Inferior parietal cortex (tissue), 1 donor: ENCODE results near the gene ONECUT3.

Experiments
- DNase-seq: peaks from one replicate; pipeline ENCODE4 v3.0.0-alpha.2; 2016; ENCODE audit errors: extremely low spot score

Gene ONECUT3

DNA sequence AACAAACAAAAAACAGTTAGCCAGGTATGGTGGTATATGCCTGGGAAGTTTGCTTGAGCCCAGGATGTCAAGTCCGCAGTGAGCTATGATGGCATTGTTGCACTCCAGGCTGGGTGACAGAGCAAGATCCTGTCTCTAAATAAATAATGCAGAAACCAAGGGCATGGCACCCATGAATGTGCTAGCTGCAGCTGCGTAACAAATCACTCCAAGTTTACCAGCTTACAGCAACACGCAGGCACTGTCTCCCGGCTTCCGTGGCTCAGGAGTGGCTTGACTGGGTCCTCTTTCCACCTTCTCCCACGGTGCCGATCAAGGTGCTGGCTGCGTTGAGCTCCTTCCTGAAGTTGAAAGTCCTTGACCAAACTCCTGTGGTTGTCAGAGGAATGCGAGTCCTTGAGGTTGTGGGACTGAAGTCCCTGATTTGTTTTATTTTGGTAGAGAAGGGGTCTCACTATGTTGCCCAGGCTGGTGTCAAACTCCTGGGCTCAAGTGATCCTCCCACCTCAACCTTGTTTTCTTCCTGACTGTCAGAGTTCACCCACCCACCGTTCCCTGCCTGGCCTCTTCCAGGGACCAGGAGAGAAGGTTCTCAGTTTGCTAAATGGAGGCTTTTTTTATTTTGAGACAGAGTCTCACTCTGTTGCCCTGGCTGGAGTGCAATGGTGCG is 13.2 kb upstream of the ONECUT3 start:
- no peak for DNase-seq

GRCh38 chr19:1742989-1743696 is 10.2 kb upstream of the ONECUT3 start:
- no peak for DNase-seq

DNA sequence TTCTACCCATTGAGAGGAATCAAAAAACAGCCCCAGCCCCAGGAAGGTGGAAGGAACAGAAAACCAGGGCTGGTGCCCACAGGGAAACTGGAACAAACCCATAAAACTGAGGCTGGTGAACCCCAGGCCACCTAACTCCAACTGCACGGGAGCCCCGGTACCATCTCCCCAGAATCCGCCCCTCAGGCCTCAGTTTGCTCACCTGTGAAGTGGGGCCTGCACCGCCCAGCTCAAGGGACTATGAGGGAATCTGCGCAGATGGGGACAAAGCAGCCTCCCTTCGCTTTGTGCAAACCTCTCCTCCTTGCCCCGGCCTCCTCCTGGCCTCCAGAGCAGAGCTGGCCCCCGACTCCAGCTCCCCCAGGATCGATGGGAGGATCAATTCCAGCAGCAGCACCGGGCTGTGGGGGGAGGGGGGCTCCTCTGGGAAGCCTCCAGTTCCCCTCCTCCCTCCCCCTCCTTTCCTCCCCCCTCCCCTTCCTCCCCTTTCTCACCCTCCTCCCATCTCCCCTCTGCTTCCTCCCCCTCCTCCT is 9.1 kb upstream of the ONECUT3 start:
- no peak for DNase-seq

GRCh38 chr19:1744822-1745563 is 8.3 kb upstream of the ONECUT3 start:
- no peak for DNase-seq

- DNase-seq, result no peak
Measured at GRCh38 chr19:1745589-1746031, 7.7 kb upstream of the ONECUT3 start.

- no peak for DNase-seq
Measured at GRCh38 chr19:1746401-1747284, 6.7 kb upstream of the ONECUT3 start.

GRCh38 chr19:1747285-1748114 is 5.8 kb upstream of the ONECUT3 start:
- DNase-seq, result peak; percentile 14

DNA sequence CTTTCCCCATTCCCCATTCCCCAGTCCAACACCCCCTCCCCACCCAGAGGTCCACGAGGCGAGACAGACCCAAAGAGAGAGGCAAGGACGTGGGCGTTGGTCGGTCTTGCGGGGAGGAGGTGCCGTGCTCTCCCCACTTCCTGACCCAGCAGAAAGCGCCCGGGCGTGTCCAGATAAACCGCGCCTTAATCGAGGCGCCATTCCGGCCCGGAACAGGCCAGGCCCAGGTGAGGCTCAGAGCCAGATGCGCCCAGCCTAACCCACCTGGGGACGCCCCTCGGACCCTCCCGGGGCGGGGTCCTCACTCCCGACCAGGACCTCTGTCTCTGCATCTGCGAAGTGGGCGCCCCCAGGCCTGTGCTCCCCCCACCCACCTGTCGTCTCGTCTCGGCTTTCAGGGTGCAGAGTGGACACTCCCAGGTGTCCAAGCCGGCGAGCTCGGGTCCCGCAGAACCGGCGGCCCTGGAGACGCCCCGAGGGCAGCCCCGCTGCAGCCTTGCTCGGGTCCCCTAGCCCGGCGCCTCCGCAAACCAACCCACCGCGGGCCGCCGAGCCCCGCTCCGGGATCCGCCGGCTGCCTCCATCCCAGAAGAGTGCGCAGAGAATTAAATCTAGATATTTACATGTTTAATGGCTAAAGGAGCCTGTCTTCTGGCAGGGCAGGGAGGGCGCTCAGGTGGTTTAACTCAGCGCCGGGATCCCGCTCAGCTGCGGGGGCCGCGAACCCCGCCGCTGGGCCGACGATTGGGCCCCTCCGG is 5.0 kb upstream of the ONECUT3 start:
- no peak for DNase-seq

GRCh38 chr19:1748873-1749341 is 4.4 kb upstream of the ONECUT3 start:
- no peak for DNase-seq

- DNase-seq, result no peak
Measured at GRCh38 chr19:1749373-1750342, 3.6 kb upstream of the ONECUT3 start.

GRCh38 chr19:1750343-1751021 is 2.8 kb upstream of the ONECUT3 start:
- DNase-seq, result no peak

DNA sequence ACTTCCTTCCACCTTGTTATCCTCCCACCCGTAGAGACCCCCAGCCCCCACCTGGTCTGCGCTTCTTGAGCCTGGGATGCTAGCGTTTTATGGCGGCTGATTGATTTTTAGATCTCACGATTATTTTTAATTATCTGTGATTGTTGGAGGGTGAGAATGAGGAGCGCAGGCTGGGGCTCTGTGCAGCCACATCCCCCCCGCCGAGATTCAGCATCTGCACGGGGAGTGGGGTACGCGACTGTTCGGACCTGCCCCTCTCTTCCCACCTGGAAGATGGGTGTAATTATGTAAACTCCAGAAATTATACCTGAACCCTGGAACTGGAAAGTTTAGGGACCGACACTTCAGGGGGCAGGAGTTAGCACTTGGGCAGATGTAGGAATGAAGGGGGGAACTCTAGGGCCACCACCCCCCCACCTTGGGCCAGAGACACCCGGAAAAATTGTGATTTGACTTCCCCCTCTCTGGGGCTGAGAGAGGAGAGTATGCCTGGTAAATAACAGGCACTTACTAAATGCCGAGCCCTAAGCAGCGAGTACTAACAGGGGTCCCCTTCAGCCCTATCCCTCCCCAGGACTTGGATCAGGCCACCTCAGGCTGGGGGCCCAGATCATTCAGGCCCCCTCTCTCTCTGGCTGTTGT is 1.8 kb upstream of the ONECUT3 start:
- no peak for DNase-seq

DNA sequence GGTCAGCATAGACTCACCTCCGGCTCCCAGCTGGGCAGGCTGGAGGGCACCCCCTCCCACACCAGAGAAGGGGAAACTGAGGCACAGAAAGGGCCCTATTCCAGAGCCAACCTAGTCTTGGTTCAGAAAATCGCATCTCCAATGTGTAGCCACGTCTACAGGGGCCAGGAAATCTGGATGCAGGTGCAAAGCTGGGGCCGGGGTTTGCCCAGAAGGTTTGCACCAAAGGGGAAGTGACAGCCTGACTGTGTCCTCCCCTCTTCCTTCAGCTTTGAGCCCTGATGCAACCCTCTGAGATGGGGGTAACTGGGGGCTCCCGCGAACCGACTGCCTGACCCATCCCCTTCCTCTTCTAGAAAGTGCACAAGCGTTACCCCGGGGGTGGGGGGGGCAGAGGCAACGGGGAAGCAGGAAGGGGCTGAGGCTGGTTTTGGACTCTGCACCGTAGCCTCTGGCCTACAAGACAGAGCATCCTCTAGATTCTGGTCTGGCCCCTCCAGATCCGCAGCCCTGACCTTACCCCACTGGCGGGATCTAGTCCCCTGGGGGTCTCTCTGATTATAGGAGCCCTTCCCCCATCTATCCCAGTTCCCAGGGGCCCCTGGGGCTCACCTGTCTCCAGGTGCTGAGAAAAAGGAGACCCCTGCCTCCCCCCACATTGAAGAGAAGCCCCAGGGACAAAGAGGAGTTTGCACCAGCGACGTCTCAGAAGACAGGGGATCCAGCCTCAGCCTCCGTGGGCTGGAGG is 1.1 kb upstream of the ONECUT3 start:
- DNase-seq, result no peak

GRCh38 chr19:1754018-1754635 is 821 bp downstream of the ONECUT3 start:
- DNase-seq, result no peak

DNA sequence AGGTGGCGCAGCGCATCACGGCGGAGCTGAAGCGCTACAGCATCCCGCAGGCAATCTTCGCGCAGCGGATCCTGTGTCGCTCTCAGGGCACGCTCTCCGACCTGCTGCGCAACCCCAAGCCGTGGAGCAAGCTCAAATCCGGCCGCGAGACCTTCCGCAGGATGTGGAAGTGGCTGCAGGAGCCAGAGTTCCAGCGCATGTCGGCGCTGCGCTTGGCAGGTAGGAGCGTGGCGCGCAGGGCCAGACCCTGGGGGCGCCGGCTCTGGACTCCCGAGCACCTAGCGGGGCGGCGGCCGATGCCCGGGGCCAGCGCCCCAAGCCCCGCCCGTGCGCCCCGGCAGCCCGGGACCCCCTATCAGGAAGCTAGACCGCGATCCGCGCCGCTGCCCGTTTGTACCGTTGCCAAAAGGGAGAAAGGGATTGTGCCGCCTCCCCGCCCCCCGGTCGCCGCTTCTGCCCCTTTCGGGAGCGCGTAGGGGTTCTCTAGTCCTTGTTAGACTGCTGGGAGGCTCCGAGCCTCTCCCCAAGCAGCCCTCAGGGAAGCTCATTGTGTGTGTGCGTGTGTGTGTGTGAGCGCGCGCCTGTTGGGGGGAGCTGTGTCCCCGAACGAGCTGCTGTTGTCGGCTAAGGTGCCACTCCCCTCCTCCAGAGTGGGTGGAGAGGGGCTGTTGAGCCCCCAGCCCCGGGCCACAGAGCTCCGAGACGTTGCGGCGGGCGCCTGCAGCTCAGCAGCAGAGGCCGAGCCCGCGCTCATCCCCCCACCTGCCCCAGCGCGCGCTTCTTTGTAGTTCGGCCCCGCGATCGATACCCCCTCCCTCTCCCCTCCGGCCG is 1.5 kb downstream of the ONECUT3 start:
- DNase-seq, result no peak
